Peyer's patch (tissue), 4 donors: ENCODE results near the gene ATG2B.

ENCODE experiments used
- POLR2A ChIP-seq, 2 donors: fragments of 450-650 bp; IDR thresholded peaks; one replicate each; pipeline ENCODE4 v1.5.1; 2017; ENCODE audit warnings: antibody characterized with exemption in 2 of 2, mild to moderate bottlenecking in 2 of 2, moderate library complexity in 2 of 2
- TF ChIP-seq, protein P1 (sequence below), 6 experiments: fragments of 450-650 bp in 4 of 6; fragments of 200-600 bp in 2 of 6; sonication (generic) in 1 of 6; IDR thresholded peaks; one replicate each; pipeline ENCODE4 v1.5.1; 2017 to 2019; ENCODE audit warnings: antibody characterized with exemption in 6 of 6, mild to moderate bottlenecking in 3 of 6, moderate library complexity in 1 of 6

DNA sequence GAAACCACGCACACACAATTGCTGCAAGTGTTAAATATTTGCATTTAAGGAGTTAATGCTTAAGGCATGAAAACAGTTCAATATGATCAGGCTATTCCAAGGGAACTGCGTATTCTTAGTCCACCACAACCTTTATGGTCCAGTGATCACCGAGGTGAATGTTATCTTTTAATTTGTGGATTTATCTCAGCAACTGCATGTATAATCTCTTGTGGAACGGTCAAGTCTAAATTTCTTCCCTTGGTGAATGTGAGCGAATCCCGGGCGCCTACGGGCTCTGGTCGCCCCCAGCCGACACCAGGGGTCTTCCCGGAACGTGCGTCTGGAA lies 27.8 kb upstream of the ATG2B start:
- TF ChIP-seq, protein P1, sequence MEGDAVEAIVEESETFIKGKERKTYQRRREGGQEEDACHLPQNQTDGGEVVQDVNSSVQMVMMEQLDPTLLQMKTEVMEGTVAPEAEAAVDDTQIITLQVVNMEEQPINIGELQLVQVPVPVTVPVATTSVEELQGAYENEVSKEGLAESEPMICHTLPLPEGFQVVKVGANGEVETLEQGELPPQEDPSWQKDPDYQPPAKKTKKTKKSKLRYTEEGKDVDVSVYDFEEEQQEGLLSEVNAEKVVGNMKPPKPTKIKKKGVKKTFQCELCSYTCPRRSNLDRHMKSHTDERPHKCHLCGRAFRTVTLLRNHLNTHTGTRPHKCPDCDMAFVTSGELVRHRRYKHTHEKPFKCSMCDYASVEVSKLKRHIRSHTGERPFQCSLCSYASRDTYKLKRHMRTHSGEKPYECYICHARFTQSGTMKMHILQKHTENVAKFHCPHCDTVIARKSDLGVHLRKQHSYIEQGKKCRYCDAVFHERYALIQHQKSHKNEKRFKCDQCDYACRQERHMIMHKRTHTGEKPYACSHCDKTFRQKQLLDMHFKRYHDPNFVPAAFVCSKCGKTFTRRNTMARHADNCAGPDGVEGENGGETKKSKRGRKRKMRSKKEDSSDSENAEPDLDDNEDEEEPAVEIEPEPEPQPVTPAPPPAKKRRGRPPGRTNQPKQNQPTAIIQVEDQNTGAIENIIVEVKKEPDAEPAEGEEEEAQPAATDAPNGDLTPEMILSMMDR (IDR thresholded peaks at IDR 0.05) = no peak
- TF ChIP-seq POLR2A (IDR thresholded peaks at IDR 0.05) = no peak
